HEK293 (cell line): ENCODE measurements around the gene PRPF6.

Experiments
- CTCF ChIA-PET: fragments of 350-600 bp; formaldehyde crosslinking; extraction: SDS; loops from one replicate; lab custom pipeline; 2021; ENCODE audit warnings: antibody characterized with exemption; lab: Yijun Ruan, JAX
- POLR2A ChIA-PET: fragments of 300-600 bp; formaldehyde crosslinking; extraction: SDS; loops from one replicate; lab custom pipeline; 2020; ENCODE audit warnings: antibody characterized with exemption, inconsistent platforms; lab: Yijun Ruan, JAX
- H3K27ac ChIP-seq: fragments of 200-500 bp; sonication (Bioruptor generic); 2 replicates; pipeline ENCODE4 v1.5.1; 2014; ENCODE audit warnings: low read depth, low read length, control low read depth, inconsistent platforms; ENCODE audit errors: extremely low read depth
- H3K36me3 ChIP-seq, 2 experiments: fragments of 200-500 bp in 1 of 2; sonication (Bioruptor generic) in 1 of 2; 1 replicate in 1 of 2; 2 replicates in 1 of 2; pipeline ENCODE4 v1.5.1; 2014 to 2017; ENCODE audit warnings: inconsistent platforms in 2 of 2, low read length in 2 of 2; ENCODE audit not compliant: control insufficient read depth in 2 of 2, insufficient read depth in 1 of 2
- H3K4me1 ChIP-seq: fragments of 200-500 bp; sonication (Bioruptor generic); 2 replicates; pipeline ENCODE4 v1.5.1; 2014; ENCODE audit warnings: mild to moderate bottlenecking, low read length, inconsistent platforms; ENCODE audit not compliant: control insufficient read depth, insufficient read depth
- H3K4me3 ChIP-seq: 2 replicates; pipeline ENCODE4 v1.5.1; 2011; ENCODE audit warnings: low read depth, mild to moderate bottlenecking, control low read depth, low read length, moderate library complexity
- H3K9me3 ChIP-seq: fragments of 200-500 bp; sonication (Bioruptor generic); 2 replicates; pipeline ENCODE4 v1.5.1; 2014; ENCODE audit warnings: low read depth, low read length, inconsistent platforms; ENCODE audit not compliant: control insufficient read depth, insufficient read depth
- GLI4 ChIP-seq: fragments of 450-650 bp; formaldehyde crosslinking; IDR thresholded peaks from 2 replicates; pipeline ENCODE4 v1.5.1; 2016; ENCODE audit warnings: missing biosample characterization, missing genetic modification characterization
- HOXC10 ChIP-seq: sonication (generic); formaldehyde crosslinking; IDR thresholded peaks from 2 replicates; pipeline ENCODE4 v1.8.1; 2023; ENCODE audit warnings: mild to moderate bottlenecking, missing genetic modification reagents
- YY2 ChIP-seq: fragments of 450-650 bp; formaldehyde crosslinking; IDR thresholded peaks from 2 replicates; pipeline ENCODE4 v1.5.1; 2016; ENCODE audit warnings: missing biosample characterization, missing genetic modification characterization
- ZBTB21 ChIP-seq: fragments of 450-650 bp; formaldehyde crosslinking; IDR thresholded peaks from 2 replicates; pipeline ENCODE4 v1.5.1; 2017; ENCODE audit warnings: missing biosample characterization, missing genetic modification characterization
- ZFP69B ChIP-seq: fragments of 450-650 bp; formaldehyde crosslinking; IDR thresholded peaks from 2 replicates; pipeline ENCODE4 v1.5.1; 2016; ENCODE audit warnings: missing biosample characterization, missing genetic modification characterization
- ZIC2 ChIP-seq: fragments of 450-650 bp; formaldehyde crosslinking; IDR thresholded peaks from 2 replicates; pipeline ENCODE4 v1.5.1; 2016; ENCODE audit warnings: missing biosample characterization, missing genetic modification characterization
- ZNF184 ChIP-seq: fragments of 450-650 bp; IDR thresholded peaks from 2 replicates; pipeline ENCODE4 v1.5.1; 2018; ENCODE audit warnings: missing biosample characterization, mild to moderate bottlenecking, missing genetic modification characterization
- ZNF19 ChIP-seq: fragments of 450-650 bp; formaldehyde crosslinking; IDR thresholded peaks from 2 replicates; pipeline ENCODE4; 2016; ENCODE audit warnings: missing biosample characterization, missing genetic modification characterization, low read depth
- ZNF239 ChIP-seq: fragments of 450-650 bp; formaldehyde crosslinking; IDR thresholded peaks from 2 replicates; pipeline ENCODE4 v1.5.1; 2016; ENCODE audit warnings: missing biosample characterization, missing genetic modification characterization
- ZNF248 ChIP-seq: fragments of 450-650 bp; formaldehyde crosslinking; IDR thresholded peaks from 2 replicates; pipeline ENCODE4 v1.5.1; 2017; ENCODE audit warnings: missing biosample characterization, missing genetic modification characterization
- ZNF324 ChIP-seq: fragments of 450-650 bp; formaldehyde crosslinking; IDR thresholded peaks from 2 replicates; pipeline ENCODE4 v1.5.1; 2016; ENCODE audit warnings: missing biosample characterization, missing genetic modification characterization
- ZNF366 ChIP-seq: fragments of 450-650 bp; formaldehyde crosslinking; conservative IDR thresholded peaks from 2 replicates; pipeline ENCODE4 v1.5.1; 2016; ENCODE audit warnings: missing biosample characterization, missing genetic modification characterization
- ZNF48 ChIP-seq: fragments of 450-650 bp; formaldehyde crosslinking; IDR thresholded peaks from 2 replicates; pipeline ENCODE4 v1.5.1; 2016; ENCODE audit warnings: missing biosample characterization, missing genetic modification characterization
- ZNF561 ChIP-seq: fragments of 450-650 bp; IDR thresholded peaks from 2 replicates; pipeline ENCODE4 v1.5.1; 2018; ENCODE audit warnings: missing biosample characterization, missing genetic modification characterization, borderline replicate concordance
- ZNF585B ChIP-seq: fragments of 450-650 bp; formaldehyde crosslinking; IDR thresholded peaks from 2 replicates; pipeline ENCODE4 v1.5.1; 2016; ENCODE audit warnings: missing biosample characterization, missing genetic modification characterization
- ZNF621 ChIP-seq: fragments of 450-650 bp; formaldehyde crosslinking; IDR thresholded peaks from 2 replicates; pipeline ENCODE4 v1.5.1; 2017; ENCODE audit warnings: missing biosample characterization, missing genetic modification characterization
- ZNF76 ChIP-seq: fragments of 450-650 bp; formaldehyde crosslinking; IDR thresholded peaks from 2 replicates; pipeline ENCODE4; 2016; ENCODE audit warnings: low read depth, missing biosample characterization, missing genetic modification characterization, borderline replicate concordance
- ZNF768 ChIP-seq: fragments of 450-650 bp; formaldehyde crosslinking; IDR thresholded peaks from 2 replicates; pipeline ENCODE4 v1.5.1; 2018; ENCODE audit warnings: missing biosample characterization, mild to moderate bottlenecking, missing genetic modification characterization
- ZNF791 ChIP-seq: fragments of 450-650 bp; formaldehyde crosslinking; IDR thresholded peaks from 2 replicates; pipeline ENCODE4 v1.5.1; 2016; ENCODE audit warnings: missing biosample characterization, missing genetic modification characterization
- ZNF830 ChIP-seq: fragments of 450-650 bp; IDR thresholded peaks from 2 replicates; pipeline ENCODE4 v1.5.0; 2018; ENCODE audit warnings: missing biosample characterization, missing genetic modification characterization, low read depth, mild to moderate bottlenecking, moderate library complexity
- TF ChIP-seq, protein P1 (sequence below): fragments of 450-650 bp; formaldehyde crosslinking; IDR thresholded peaks from 2 replicates; pipeline ENCODE4 v1.5.1; 2016; ENCODE audit warnings: missing biosample characterization, missing genetic modification characterization, borderline replicate concordance
- TF ChIP-seq, protein P2 (sequence below): fragments of 450-650 bp; formaldehyde crosslinking; IDR thresholded peaks from 2 replicates; pipeline ENCODE4 v1.5.1; 2016; ENCODE audit warnings: missing biosample characterization, missing genetic modification characterization
- TF ChIP-seq, protein P3 (sequence below): fragments of 450-650 bp; formaldehyde crosslinking; IDR thresholded peaks from 2 replicates; pipeline ENCODE4 v1.5.1; 2017; ENCODE audit warnings: missing biosample characterization, missing genetic modification characterization

Gene PRPF6

DNA sequence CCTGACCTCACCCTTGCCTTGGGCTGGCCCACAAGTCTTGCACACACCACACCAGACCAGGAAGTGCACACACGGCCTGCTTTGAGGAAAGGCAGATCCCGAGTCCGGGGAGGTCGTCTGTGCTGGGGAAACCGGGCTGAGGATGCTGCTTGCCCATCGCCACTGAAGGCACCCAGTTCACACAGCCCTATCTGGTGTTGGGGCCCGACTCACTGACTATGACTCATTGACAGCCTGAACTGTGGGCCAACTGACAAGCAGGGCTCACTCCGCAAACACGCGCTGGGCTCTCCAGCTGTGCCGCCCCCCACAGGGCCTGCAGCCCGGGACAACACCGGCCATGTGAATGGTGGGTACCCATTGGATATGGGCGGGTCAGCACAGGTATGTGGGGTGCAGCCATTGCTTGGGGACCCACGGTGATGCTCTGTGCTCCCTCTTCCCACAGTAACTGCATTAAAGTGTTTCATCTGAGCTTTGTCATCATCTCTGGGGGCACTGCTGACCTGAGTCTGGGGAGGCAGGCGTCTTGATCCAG lies 3.1 kb upstream of the PRPF6 start (continued):
- TF ChIP-seq ZNF239 (tag by site-specific recombination) (no peak), ZNF561 (tag by site-specific recombination) (no peak), GLI4 (tag by site-specific recombination) (no peak), ZFP69B (tag by site-specific recombination) (peak; percentile 81)
- TF ChIP-seq, protein P1, sequence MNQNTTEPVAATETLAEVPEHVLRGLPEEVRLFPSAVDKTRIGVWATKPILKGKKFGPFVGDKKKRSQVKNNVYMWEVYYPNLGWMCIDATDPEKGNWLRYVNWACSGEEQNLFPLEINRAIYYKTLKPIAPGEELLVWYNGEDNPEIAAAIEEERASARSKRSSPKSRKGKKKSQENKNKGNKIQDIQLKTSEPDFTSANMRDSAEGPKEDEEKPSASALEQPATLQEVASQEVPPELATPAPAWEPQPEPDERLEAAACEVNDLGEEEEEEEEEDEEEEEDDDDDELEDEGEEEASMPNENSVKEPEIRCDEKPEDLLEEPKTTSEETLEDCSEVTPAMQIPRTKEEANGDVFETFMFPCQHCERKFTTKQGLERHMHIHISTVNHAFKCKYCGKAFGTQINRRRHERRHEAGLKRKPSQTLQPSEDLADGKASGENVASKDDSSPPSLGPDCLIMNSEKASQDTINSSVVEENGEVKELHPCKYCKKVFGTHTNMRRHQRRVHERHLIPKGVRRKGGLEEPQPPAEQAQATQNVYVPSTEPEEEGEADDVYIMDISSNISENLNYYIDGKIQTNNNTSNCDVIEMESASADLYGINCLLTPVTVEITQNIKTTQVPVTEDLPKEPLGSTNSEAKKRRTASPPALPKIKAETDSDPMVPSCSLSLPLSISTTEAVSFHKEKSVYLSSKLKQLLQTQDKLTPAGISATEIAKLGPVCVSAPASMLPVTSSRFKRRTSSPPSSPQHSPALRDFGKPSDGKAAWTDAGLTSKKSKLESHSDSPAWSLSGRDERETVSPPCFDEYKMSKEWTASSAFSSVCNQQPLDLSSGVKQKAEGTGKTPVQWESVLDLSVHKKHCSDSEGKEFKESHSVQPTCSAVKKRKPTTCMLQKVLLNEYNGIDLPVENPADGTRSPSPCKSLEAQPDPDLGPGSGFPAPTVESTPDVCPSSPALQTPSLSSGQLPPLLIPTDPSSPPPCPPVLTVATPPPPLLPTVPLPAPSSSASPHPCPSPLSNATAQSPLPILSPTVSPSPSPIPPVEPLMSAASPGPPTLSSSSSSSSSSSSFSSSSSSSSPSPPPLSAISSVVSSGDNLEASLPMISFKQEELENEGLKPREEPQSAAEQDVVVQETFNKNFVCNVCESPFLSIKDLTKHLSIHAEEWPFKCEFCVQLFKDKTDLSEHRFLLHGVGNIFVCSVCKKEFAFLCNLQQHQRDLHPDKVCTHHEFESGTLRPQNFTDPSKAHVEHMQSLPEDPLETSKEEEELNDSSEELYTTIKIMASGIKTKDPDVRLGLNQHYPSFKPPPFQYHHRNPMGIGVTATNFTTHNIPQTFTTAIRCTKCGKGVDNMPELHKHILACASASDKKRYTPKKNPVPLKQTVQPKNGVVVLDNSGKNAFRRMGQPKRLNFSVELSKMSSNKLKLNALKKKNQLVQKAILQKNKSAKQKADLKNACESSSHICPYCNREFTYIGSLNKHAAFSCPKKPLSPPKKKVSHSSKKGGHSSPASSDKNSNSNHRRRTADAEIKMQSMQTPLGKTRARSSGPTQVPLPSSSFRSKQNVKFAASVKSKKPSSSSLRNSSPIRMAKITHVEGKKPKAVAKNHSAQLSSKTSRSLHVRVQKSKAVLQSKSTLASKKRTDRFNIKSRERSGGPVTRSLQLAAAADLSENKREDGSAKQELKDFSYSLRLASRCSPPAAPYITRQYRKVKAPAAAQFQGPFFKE: no peak

DNA sequence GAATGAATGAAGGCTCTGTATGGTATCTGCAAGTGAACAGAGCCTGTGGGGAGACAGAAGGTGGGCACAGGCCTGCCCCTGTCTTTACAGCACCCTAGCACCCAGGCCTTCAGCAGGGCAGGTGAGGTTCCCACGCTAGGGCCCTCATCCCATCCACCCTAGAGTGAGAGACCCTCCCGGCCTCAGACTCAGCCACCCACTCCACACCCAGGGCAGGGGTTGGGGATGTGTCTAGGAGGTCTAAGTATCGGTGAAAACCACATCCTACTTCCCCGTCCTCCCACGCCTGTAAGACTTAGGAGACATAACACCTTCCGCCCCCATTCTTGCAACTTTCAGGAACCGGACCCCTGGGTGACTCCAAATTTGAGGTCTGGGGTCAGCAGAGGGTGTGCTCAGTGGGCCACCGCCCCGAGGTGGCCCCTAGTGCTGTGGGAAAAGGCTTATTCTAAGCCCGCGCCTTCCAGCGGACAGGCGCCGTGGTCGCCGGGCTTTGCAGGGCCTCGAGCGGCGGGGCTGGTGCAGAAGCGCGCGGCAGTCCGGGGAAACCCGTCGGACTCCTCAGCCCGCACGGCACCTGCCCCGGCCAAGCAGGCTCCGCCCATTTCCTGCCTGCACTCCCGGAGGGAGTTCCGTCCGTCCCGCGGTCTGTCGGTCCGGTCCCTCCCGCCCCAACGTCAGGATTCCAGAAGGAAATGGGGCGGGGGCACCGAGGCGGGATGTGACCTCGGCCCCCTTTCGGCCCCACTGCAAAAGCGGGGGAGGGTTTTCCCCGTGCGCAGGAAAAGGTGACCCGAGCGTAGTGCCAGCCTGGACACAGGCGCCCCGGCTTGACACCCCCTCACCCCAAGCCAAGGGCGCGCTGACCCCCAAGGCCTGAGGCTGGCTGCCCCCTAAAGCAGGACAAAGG lies 2.4 kb upstream of the PRPF6 start:
- peak overlapping the region; percentile 78; the same call in 1 of the 2 replicates for H3K27ac ChIP-seq
- peaks cover 0 to 11% of the 10 kb centered on the region in 2 experiments; a peak in 2 of 3 replicates for H3K36me3 ChIP-seq
- POLR2A ChIA-PET: interaction anchor here (1.2 kb wide), 1 partner anchor 21 kb away, joined by 3 read pairs; no protein-coding TSS in a partner anchor
- peak overlapping the region; percentile 51 for H3K4me3 ChIP-seq
- peaks cover 13% of the 10 kb centered on the region for H3K4me1 ChIP-seq
- CTCF ChIA-PET: interaction anchor here (0.6 to 1.8 kb wide), 4 partner anchors 22 to 112 kb away, joined by 3 to 5 read pairs (median 4); no protein-coding TSS in a partner anchor
- no peaks in the 10 kb centered on the region for H3K9me3 ChIP-seq
- TF ChIP-seq HOXC10 (no peak), GLI4 (tag by site-specific recombination) (no peak), ZNF324 (tag by site-specific recombination) (no peak), ZNF585B (tag by site-specific recombination) (no peak), ZNF19 (tag by site-specific recombination) (no peak), ZNF366 (tag by site-specific recombination) (0 out of 2 replicates have a peak, but pooled peaks have one; percentile 41), ZNF830 (tag by site-specific recombination) (no peak), ZIC2 (tag by site-specific recombination) (no peak), ZNF48 (tag by site-specific recombination) (no peak), ZNF76 (tag by site-specific recombination) (0 out of 2 replicates have a peak, but pooled peaks have one; percentile 45), ZNF184 (tag by site-specific recombination) (no peak), ZBTB21 (tag by site-specific recombination) (no peak), ZNF621 (tag by site-specific recombination) (no peak), ZNF791 (tag by site-specific recombination) (no peak), ZFP69B (tag by site-specific recombination) (0 out of 2 replicates have a peak, but pooled peaks have one; percentile 31), YY2 (tag by site-specific recombination) (no peak), ZNF248 (tag by site-specific recombination) (no peak), ZNF768 (tag by site-specific recombination) (no peak)
- TF ChIP-seq, protein P2, sequence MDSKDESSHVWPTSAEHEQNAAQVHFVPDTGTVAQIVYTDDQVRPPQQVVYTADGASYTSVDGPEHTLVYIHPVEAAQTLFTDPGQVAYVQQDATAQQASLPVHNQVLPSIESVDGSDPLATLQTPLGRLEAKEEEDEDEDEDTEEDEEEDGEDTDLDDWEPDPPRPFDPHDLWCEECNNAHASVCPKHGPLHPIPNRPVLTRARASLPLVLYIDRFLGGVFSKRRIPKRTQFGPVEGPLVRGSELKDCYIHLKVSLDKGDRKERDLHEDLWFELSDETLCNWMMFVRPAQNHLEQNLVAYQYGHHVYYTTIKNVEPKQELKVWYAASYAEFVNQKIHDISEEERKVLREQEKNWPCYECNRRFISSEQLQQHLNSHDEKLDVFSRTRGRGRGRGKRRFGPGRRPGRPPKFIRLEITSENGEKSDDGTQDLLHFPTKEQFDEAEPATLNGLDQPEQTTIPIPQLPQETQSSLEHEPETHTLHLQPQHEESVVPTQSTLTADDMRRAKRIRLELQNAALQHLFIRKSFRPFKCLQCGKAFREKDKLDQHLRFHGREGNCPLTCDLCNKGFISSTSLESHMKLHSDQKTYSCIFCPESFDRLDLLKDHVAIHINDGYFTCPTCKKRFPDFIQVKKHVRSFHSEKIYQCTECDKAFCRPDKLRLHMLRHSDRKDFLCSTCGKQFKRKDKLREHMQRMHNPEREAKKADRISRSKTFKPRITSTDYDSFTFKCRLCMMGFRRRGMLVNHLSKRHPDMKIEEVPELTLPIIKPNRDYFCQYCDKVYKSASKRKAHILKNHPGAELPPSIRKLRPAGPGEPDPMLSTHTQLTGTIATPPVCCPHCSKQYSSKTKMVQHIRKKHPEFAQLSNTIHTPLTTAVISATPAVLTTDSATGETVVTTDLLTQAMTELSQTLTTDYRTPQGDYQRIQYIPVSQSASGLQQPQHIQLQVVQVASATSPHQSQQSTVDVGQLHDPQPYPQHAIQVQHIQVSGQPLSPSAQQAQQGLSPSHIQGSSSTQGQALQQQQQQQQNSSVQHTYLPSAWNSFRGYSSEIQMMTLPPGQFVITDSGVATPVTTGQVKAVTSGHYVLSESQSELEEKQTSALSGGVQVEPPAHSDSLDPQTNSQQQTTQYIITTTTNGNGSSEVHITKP (tag by site-specific recombination): 0 out of 2 replicates have a peak, but pooled peaks have one; percentile 41
- TF ChIP-seq, protein P3, sequence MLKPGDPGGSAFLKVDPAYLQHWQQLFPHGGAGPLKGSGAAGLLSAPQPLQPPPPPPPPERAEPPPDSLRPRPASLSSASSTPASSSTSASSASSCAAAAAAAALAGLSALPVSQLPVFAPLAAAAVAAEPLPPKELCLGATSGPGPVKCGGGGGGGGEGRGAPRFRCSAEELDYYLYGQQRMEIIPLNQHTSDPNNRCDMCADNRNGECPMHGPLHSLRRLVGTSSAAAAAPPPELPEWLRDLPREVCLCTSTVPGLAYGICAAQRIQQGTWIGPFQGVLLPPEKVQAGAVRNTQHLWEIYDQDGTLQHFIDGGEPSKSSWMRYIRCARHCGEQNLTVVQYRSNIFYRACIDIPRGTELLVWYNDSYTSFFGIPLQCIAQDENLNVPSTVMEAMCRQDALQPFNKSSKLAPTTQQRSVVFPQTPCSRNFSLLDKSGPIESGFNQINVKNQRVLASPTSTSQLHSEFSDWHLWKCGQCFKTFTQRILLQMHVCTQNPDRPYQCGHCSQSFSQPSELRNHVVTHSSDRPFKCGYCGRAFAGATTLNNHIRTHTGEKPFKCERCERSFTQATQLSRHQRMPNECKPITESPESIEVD (tag by site-specific recombination): no peak
